SU-DHL-6 (cell line): ENCODE data around the gene FEM1B.

Experiments
- H2AFZ ChIP-seq: fragments of 200-600 bp; sonication (generic); 2 replicates; pipeline ENCODE4 v1.6.1; 2014; ENCODE audit warnings: low read depth, mild to moderate bottlenecking, moderate library complexity, mixed read lengths, antibody characterized with exemption, low read length; ENCODE audit not compliant: severe bottlenecking
- H3F3A ChIP-seq: fragments of 200-600 bp; shearing (Covaris generic); 2 replicates; pipeline ENCODE4 v1.6.0; 2016; ENCODE audit warnings: antibody characterized with exemption, mild to moderate bottlenecking; ENCODE audit not compliant: insufficient read depth
- H3K27ac ChIP-seq: fragments of 200-600 bp; sonication (generic); 2 replicates; pipeline ENCODE4 v1.5.1; 2016; ENCODE audit warnings: low read depth, mild to moderate bottlenecking, low read length, moderate library complexity, mixed read lengths
- H3K27me3 ChIP-seq: fragments of 200-600 bp; sonication (generic), shearing (Covaris generic); 2 replicates; pipeline ENCODE4 v1.6.0; 2014; ENCODE audit warnings: mild to moderate bottlenecking, low read length
- H3K36me3 ChIP-seq: fragments of 200-600 bp; sonication (generic); 2 replicates; pipeline ENCODE4 v1.6.1; 2014; ENCODE audit warnings: mild to moderate bottlenecking, low read length, mixed read lengths
- H3K4me2 ChIP-seq: fragments of 300-600, 200-600 bp; shearing (Covaris generic), sonication (generic); 2 replicates; pipeline ENCODE4 v1.6.0; 2014; ENCODE audit warnings: low read length, low read depth, mild to moderate bottlenecking; ENCODE audit not compliant: poor library complexity, severe bottlenecking
- H3K4me3 ChIP-seq: fragments of 200-600 bp; sonication (generic); 2 replicates; pipeline ENCODE4 v1.5.1; 2014; ENCODE audit warnings: antibody characterized with exemption, low read length, mild to moderate bottlenecking, mixed read lengths; ENCODE audit not compliant: insufficient read depth, poor library complexity, severe bottlenecking
- H3K79me2 ChIP-seq: fragments of 200-600 bp; sonication (generic); 2 replicates; pipeline ENCODE4 v1.6.1; 2014; ENCODE audit warnings: mild to moderate bottlenecking, low read length, moderate library complexity; ENCODE audit not compliant: insufficient read depth
- H3K9ac ChIP-seq: fragments of 200-600 bp; sonication (generic); 2 replicates; pipeline ENCODE4 v1.7.0; 2014; ENCODE audit warnings: mild to moderate bottlenecking, low read length
- H3K9me2 ChIP-seq: fragments of 200-600 bp; sonication (generic); replicated peaks from 2 replicates; pipeline ENCODE4 v1.6.1; 2014; ENCODE audit warnings: low read length; ENCODE audit not compliant: insufficient read depth
- H3K9me3 ChIP-seq: fragments of 200-600 bp; sonication (generic); 2 replicates; pipeline ENCODE4 v1.6.1; 2014; ENCODE audit warnings: low read length, mixed read lengths; ENCODE audit not compliant: insufficient read depth
- H4K20me1 ChIP-seq: fragments of 200-600 bp; sonication (generic); 2 replicates; pipeline ENCODE4 v1.6.1; 2014; ENCODE audit warnings: low read depth, mild to moderate bottlenecking, antibody characterized with exemption, low read length, moderate library complexity, mixed read lengths
- EZH2phosphoT487 ChIP-seq: fragments of 200-600 bp; sonication (generic), shearing (Covaris generic); conservative IDR thresholded peaks from 2 replicates; pipeline ENCODE4 v1.6.1; 2018; ENCODE audit warnings: mild to moderate bottlenecking, antibody characterized with exemption, low read length, moderate library complexity, mixed read lengths
- TF ChIP-seq, protein P1 (sequence below): fragments of 200-600 bp; sonication (generic); IDR thresholded peaks from one replicate; pipeline ENCODE4 v1.5.1; 2017; ENCODE audit warnings: antibody characterized with exemption, mild to moderate bottlenecking, low read length, moderate library complexity; ENCODE audit not compliant: insufficient read depth, poor library complexity, severe bottlenecking

The FEM1B gene

DNA sequence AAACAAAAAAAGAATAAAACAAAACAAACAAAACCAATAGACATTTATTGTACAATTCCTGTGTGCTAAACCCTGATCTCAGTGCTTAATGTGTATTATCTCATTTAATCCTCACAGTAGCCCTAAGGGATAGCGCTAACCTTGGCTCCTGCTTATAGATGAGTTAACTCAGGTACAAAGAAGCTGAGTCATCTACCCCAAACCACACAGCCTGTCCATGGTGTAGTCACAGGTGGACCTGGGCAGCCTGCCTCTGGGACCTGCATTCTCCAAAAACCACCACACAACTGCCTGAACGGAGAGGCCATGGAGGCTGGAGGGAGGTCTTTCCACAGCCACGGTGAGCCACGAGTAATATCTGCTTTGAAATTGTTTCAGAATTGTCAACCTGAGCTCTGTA is 42.5 kb upstream of the FEM1B start:
- TF ChIP-seq EZH2phosphoT487 = no peak
- TF ChIP-seq, protein P1, sequence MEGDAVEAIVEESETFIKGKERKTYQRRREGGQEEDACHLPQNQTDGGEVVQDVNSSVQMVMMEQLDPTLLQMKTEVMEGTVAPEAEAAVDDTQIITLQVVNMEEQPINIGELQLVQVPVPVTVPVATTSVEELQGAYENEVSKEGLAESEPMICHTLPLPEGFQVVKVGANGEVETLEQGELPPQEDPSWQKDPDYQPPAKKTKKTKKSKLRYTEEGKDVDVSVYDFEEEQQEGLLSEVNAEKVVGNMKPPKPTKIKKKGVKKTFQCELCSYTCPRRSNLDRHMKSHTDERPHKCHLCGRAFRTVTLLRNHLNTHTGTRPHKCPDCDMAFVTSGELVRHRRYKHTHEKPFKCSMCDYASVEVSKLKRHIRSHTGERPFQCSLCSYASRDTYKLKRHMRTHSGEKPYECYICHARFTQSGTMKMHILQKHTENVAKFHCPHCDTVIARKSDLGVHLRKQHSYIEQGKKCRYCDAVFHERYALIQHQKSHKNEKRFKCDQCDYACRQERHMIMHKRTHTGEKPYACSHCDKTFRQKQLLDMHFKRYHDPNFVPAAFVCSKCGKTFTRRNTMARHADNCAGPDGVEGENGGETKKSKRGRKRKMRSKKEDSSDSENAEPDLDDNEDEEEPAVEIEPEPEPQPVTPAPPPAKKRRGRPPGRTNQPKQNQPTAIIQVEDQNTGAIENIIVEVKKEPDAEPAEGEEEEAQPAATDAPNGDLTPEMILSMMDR = no peak
- Histone ChIP-seq H4K20me1 (no peaks in the 10 kb centered on the region), H3K4me2 (no peak overlapping the region), H3K79me2 (no peaks in the 10 kb centered on the region), H3F3A (0 out of 2 replicates have a peak, but pooled peaks cover 3% of the 10 kb centered on the region), H2AFZ (no peak overlapping the region), H3K27me3 (no peaks in the 10 kb centered on the region), H3K9me3 (no peaks in the 10 kb centered on the region), H3K27ac (no peak overlapping the region), H3K4me3 (no peak overlapping the region), H3K9me2 (no peaks in the 10 kb centered on the region), H3K9ac (no peak overlapping the region), H3K36me3 (no peaks in the 10 kb centered on the region)

- Histone ChIP-seq H3K27me3 (no peaks in the 10 kb centered on the region), H2AFZ (no peak overlapping the region), H3F3A (no peaks in the 10 kb centered on the region), H3K4me2 (no peak overlapping the region), H3K9me2 (no peaks in the 10 kb centered on the region), H3K79me2 (no peaks in the 10 kb centered on the region), H3K4me3 (no peak overlapping the region), H3K9me3 (no peaks in the 10 kb centered on the region), H3K9ac (no peak overlapping the region), H4K20me1 (no peaks in the 10 kb centered on the region), H3K36me3 (no peaks in the 10 kb centered on the region), H3K27ac (no peak overlapping the region)
- TF ChIP-seq, protein P1 = no peak
- TF ChIP-seq EZH2phosphoT487 = no peak
Observed at GRCh38 chr15:68239025-68239424, 38.5 kb upstream of the FEM1B start.

DNA sequence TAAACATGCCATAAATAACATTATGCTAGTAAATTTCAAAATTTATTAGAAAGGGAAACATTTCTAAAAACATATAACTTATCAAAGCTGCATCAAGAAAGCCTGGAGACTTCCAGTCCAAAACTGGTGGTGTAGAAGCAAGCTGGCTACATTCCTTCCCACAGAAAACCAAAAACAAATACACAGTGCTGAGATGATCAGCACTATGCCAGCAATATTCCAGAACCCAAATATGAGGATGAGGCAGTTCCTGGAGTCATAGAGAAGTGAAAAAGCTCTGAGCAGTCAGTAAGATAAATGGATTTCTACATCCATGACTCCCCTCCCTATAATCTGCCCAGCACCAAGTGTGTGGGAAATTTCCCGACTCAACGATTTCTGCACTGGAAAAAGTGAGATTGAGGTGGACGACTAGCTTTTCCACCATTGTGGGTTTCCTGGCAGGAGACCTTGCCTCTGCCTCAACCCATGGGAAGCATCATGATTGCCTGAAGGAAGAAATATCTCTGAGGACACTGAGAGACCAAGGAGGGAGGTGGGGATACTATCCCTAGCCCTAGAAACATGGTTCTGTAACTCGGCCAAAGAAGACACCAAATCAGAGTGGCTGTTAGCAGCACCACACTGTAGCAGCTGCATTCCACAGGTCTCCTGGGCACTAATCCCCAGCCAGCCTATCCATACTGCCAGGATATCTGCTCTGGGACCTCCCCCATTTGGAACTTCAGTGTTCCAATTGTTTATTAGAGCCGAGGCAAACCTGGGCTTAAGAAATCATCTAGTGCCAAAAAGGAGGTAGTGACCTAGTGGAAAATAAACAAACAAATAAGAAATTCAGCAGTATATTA is 36.2 kb upstream of the FEM1B start:
- TF ChIP-seq EZH2phosphoT487 = no peak
- TF ChIP-seq, protein P1 = no peak
- Histone ChIP-seq H3K36me3 (no peaks in the 10 kb centered on the region), H3K9me2 (no peaks in the 10 kb centered on the region), H3F3A (no peaks in the 10 kb centered on the region), H4K20me1 (no peaks in the 10 kb centered on the region), H3K9me3 (no peaks in the 10 kb centered on the region), H2AFZ (no peak overlapping the region), H3K79me2 (no peaks in the 10 kb centered on the region), H3K27me3 (no peaks in the 10 kb centered on the region), H3K4me3 (no peak overlapping the region), H3K9ac (no peak overlapping the region), H3K4me2 (no peak overlapping the region), H3K27ac (no peak overlapping the region)
